SHP77 treated with DMSO at 0.1 percent for 48 hours (cell line): ENCODE measurements around the gene MFAP2.
"Not testable (repeated sequence)": the region's sequence is repeated elsewhere in the genome, so short reads cannot be mapped to it uniquely, and the experiment has no call there.

Experiments
- DNase-seq: peaks from one replicate; lab custom pipeline; 2025; lab: John Stamatoyannopoulos, UW

Gene MFAP2

DNA sequence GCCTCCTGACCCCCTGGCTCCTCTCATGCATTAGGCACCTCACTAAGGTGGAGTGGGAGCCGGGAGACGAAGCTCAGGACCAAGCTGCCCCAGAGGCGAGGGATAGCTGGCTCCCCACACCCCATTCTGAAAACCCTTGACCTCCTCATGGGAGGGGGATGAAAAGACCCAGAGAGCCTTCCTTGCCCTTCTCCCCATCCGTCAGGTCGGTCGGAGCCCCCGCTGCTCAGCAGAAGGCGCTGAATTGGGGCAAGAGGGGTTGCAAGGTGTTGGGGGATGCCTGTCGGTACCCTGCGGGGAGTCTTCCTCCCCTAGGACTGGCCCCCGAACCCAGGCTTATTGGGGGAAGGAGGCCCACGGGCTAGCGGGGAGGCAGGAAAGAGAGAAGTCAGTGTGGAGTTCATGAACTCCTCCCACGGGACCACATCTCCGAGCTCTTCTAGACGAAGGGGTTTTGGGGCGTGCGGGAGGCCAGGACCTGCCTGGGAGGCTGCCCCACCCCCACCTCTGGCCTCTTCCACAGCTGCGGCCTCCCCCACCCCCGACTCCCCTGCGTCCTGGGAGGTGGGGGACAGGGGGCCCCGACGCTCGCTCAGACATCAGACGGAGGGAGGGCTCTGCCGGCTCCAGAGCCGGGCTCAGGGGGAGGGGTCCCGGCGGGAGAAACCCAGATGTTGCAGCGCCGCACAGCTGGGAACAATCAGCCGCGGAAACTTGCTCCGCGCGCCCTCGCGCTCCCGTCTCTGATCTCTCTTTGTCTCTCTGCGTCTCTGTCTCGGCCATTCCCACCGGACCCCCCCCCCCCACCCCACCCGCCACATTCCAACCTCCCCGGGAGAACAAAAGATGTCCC is 719 bp downstream of the MFAP2 start:
- DNase-seq: no peak

- no peak for DNase-seq
These were observed 1.6 kb downstream of the MFAP2 start for GRCh38 chr1:16978567-16979474.

DNA sequence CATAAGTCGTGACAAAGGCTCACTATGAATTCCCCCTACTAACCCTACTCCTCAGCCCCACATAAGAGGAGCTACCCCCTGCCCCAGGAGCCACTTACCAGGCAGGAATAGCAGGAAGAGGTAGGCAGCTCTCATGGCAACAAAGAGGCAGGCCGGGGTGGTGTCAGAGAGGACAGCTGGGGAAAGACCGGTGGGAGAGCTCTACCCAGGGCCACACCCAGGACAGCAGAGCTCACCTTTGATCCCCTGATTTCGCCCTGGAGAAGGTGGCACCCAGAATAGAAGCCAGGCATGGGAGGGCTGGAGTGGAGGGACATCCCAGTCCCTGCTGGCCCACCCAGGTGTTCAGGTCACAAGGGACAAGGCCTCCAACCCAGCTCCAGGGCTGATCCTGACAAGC is 2.3 kb downstream of the MFAP2 start:
- no peak for DNase-seq

DNA sequence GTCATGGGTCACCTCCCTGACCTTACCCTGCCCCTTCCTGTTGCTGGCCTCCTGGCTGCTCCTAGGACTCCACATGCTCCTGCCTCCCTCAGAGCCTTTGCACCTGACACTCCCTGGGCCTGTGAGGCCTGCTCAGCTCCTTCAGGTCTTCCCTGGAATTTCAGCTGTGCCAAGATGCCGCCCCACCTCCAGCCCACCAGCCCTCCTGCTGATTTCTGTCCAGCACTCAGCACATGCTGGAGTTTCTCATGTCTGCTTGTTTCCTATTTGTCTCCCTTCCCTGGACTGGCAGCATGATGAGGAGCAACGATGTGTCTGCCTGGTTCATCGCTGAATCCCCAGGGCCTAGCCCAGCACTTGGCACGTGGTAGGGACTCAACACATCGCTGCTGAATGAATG is 3.0 kb downstream of the MFAP2 start:
- DNase-seq: no peak

DNA sequence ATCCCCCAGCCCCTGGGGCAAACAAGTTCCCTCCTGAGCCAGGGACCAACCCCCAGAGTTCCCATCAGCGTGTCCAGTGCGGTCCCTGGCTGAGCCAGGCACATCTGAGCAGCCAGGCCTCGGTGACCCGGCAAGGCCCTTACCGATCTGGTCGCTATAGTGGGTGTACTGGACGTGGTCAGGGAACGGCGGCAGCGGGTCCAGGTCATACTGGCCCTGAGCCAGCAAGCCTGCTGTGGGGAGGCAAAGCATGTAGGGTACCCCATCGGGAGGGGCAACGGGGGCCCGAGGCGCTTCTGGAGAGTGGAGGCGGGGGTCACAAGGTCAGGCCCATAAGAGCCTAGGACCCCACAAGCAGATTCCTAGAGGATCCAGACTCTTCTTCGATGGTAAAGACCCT is 3.5 kb downstream of the MFAP2 start:
- DNase-seq: no peak

DNA sequence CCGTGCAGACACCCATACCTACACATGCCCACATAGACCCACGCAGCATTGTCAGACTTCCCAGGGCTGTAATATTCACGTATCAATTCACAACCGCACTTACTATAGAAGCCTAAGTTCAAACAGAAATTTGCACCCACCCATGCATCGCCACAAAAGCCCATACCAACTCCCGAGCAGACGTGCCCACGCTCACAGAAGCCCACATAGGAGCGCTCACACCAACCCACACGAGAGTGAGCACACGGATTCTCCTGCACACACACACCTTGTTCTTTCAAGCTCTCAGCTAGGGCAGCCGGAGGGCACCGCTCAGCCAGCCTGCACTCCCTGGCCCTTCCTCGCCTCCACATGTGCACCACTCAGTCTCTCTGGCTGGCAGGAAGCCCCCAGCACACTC is 4.6 kb downstream of the MFAP2 start:
- no peak for DNase-seq

GRCh38 chr1:16975211-16975610 is 5.2 kb downstream of the MFAP2 start:
- no peak for DNase-seq

- DNase-seq: no peak
These were observed 7.2 kb downstream of the MFAP2 start for GRCh38 chr1:16973215-16973614.

GRCh38 chr1:16972189-16972895 is 8.1 kb downstream of the MFAP2 start:
- DNase-seq: no peak

- peak; percentile 53 for DNase-seq
These were observed 8.9 kb downstream of the MFAP2 start for GRCh38 chr1:16971341-16972188.

GRCh38 chr1:16970132-16970910 is 10.1 kb downstream of the MFAP2 start:
- DNase-seq: no peak

DNA sequence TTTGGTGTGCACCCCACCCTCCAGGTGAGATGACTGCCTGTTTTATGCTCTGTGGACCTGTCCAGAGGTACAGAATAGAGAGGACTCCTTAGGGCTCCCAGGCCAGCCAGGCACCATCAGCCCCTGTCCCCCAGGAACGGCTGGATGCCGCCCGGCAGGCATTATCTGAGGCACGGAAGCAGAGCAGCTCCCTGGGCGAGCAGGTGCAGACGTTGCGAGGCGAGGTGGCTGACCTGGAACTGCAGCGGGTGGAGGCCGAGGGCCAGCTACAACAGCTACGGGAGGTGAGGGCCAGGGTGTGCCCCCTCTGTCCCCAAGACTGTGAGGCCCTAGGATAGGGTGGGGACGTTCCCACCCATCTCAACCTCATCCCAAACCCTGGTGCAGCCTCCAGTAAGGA is 10.8 kb downstream of the MFAP2 start:
- DNase-seq: no peak

GRCh38 chr1:16969057-16969611 is 11.3 kb downstream of the MFAP2 start:
- no peak for DNase-seq

DNA sequence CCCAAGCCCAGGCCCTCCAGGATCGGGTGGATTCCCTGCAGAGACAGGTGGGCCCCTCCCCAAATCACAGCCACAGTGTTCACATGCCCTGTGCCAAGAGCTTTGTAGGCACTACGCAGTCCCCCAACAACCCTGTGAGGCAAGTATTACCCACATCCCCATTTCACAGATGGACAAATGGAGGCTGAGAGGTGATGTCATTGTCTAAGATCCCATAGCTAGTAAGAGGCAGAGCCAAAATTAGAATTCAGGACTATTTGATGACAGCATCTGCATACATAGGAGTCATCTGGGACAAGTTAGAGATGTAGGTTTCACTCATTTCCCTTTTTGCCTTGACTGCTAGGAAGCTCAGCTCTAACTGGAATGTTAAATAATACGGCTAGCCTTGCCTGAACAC is 12.0 kb downstream of the MFAP2 start:
- DNase-seq: no peak

GRCh38 chr1:16967962-16968361 is 12.5 kb downstream of the MFAP2 start:
- no peak for DNase-seq

GRCh38 chr1:16967095-16967575 is 13.3 kb downstream of the MFAP2 start:
- no peak for DNase-seq

DNA sequence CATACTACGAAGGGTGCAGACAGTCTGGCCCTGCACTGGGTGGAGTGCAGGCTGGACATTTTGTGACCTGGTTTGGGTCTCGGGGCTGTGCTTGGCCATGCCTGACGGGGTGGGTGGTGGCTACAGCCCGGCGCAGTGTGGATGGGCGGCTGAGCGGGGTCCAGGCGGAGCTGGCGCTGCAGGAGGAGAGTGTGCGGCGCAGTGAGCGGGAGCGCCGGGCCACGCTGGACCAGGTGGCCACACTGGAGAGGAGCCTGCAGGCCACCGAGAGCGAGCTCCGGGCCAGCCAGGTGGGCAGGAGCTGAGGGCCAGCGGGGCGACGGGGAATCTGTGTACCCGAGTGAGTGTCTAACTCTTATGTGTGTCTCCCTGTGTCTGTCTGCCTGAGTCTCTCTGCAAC is 14.1 kb downstream of the MFAP2 start:
- no peak for DNase-seq

- DNase-seq: no peak
These were observed 14.8 kb downstream of the MFAP2 start for GRCh38 chr1:16965486-16966067.

DNA sequence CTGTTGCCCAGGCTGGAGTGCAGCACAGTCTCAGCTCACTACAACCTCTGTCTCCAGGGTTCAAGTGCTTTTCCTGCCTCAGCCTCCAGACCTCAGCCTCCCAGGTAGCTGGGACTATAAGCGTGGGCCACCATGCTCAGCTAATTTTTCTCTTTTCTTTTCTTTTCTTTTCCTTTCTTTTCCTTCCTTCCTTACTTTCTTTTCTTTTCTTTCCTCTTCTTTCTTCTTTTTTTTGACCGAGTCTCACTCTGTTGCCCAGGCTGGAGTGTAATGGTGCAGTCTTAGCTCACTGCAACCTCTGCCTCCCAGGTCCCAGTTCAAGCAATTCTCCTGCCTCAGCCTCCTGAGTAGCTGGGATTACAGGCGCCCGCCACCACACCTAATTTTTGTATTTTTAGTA is 16.3 kb downstream of the MFAP2 start:
- not testable (repeated sequence) for DNase-seq
